OCI-LY3 (cell line): Measurements from ENCODE around the gene DDX42.

Experiments
- H2AFZ ChIP-seq: fragments of 200-600, 300-600 bp; shearing (Covaris generic); 2 replicates; pipeline ENCODE4 v1.6.0; 2014; ENCODE audit warnings: antibody characterized with exemption, low read depth, low read length
- H3K27ac ChIP-seq: fragments of 200-600, 300-600 bp; sonication (generic); 2 replicates; pipeline ENCODE4 v1.5.1; 2014; ENCODE audit warnings: mild to moderate bottlenecking, low read length, moderate library complexity, mixed read lengths
- H3K27me3 ChIP-seq: fragments of 200-600, 300-600 bp; sonication (generic); 2 replicates; pipeline ENCODE4 v1.6.1; 2014; ENCODE audit warnings: low read depth, low read length, mixed read lengths
- H3K36me3 ChIP-seq: fragments of 200-600, 300-600 bp; sonication (generic); replicated peaks from 2 replicates; pipeline ENCODE3; 2014; ENCODE audit warnings: low read depth, low read length, mixed read lengths
- H3K4me1 ChIP-seq: fragments of 300-600, 200-600 bp; sonication (generic); 2 replicates; pipeline ENCODE4 v1.6.1; 2014; ENCODE audit warnings: low read length, mixed read lengths
- H3K4me2 ChIP-seq: fragments of 200-600, 300-600 bp; sonication (generic); 2 replicates; pipeline ENCODE4 v1.6.1; 2014; ENCODE audit warnings: low read length, mixed read lengths
- H3K4me3 ChIP-seq: fragments of 300-600, 200-600 bp; sonication (generic); 2 replicates; pipeline ENCODE4 v1.5.1; 2014; ENCODE audit warnings: antibody characterized with exemption, mild to moderate bottlenecking, low read length, moderate library complexity
- H3K79me2 ChIP-seq: fragments of 300-600, 200-600 bp; shearing (Covaris generic); 2 replicates; pipeline ENCODE4 v1.6.1; 2014; ENCODE audit warnings: mild to moderate bottlenecking, low read length, mixed read lengths
- H3K9ac ChIP-seq: fragments of 300-600, 200-600 bp; shearing (Covaris generic); 2 replicates; pipeline ENCODE4 v1.6.0; 2014; ENCODE audit warnings: mild to moderate bottlenecking, low read length, moderate library complexity
- H3K9me3 ChIP-seq: fragments of 200-600, 300-600 bp; shearing (Covaris generic); 2 replicates; pipeline ENCODE4 v1.6.1; 2014; ENCODE audit warnings: low read length, mixed read lengths; ENCODE audit not compliant: insufficient read depth
- H4K20me1 ChIP-seq: fragments of 200-600, 300-600 bp; sonication (generic); 2 replicates; pipeline ENCODE4 v1.6.1; 2016; ENCODE audit warnings: low read length, mixed read lengths; ENCODE audit not compliant: insufficient read depth
- CTCF ChIP-seq: fragments of 200-600, 300-600 bp; sonication (generic); IDR thresholded peaks from 2 replicates; pipeline ENCODE4 v1.5.1; 2014; ENCODE audit warnings: antibody characterized with exemption, low read length, low read depth
- EZH2phosphoT487 ChIP-seq: fragments of 200-600 bp; shearing (Covaris generic); IDR thresholded peaks from 2 replicates; pipeline ENCODE4 v1.6.1; 2018; ENCODE audit warnings: antibody characterized with exemption, mixed run types, low read depth

The DDX42 gene

GRCh38 chr17:63764716-63765115 lies 9.3 kb upstream of the DDX42 start:
- Histone ChIP-seq H3K36me3 (peaks cover 54% of the 10 kb centered on the region), H3K4me3 (no peak overlapping the region), H4K20me1 (peaks cover 10% of the 10 kb centered on the region; the same call in 1 of the 2 replicates), H3K9me3 (no peaks in the 10 kb centered on the region), H2AFZ (no peak overlapping the region), H3K4me2 (no peak overlapping the region), H3K79me2 (peaks cover 56% of the 10 kb centered on the region), H3K9ac (no peak overlapping the region), H3K4me1 (no peaks in the 10 kb centered on the region), H3K27ac (no peak overlapping the region), H3K27me3 (no peaks in the 10 kb centered on the region)
- TF ChIP-seq EZH2phosphoT487 (no peak), CTCF (no peak)

GRCh38 chr17:63766754-63767153 lies 7.2 kb upstream of the DDX42 start:
- Histone ChIP-seq H3K36me3 (peaks cover 53% of the 10 kb centered on the region), H3K9me3 (no peaks in the 10 kb centered on the region), H2AFZ (no peak overlapping the region), H3K27me3 (no peaks in the 10 kb centered on the region), H3K4me1 (peaks cover 10% of the 10 kb centered on the region), H4K20me1 (peaks cover 10% of the 10 kb centered on the region; the same call in 1 of the 2 replicates), H3K4me3 (no peak overlapping the region), H3K79me2 (peaks cover 76% of the 10 kb centered on the region), H3K9ac (no peak overlapping the region), H3K4me2 (no peak overlapping the region), H3K27ac (no peak overlapping the region)
- no peak for TF ChIP-seq EZH2phosphoT487

GRCh38 chr17:63768433-63768832 lies 5.5 kb upstream of the DDX42 start:
- TF ChIP-seq EZH2phosphoT487: no peak
- no peak for TF ChIP-seq CTCF
- Histone ChIP-seq H3K9me3 (no peaks in the 10 kb centered on the region), H4K20me1 (peaks cover 10% of the 10 kb centered on the region; the same call in 1 of the 2 replicates), H3K4me3 (no peak overlapping the region), H3K79me2 (peaks cover 92% of the 10 kb centered on the region), H3K4me1 (peaks cover 10% of the 10 kb centered on the region), H3K4me2 (no peak overlapping the region), H3K27me3 (no peaks in the 10 kb centered on the region), H2AFZ (no peak overlapping the region), H3K36me3 (peaks cover 45% of the 10 kb centered on the region), H3K27ac (no peak overlapping the region), H3K9ac (no peak overlapping the region)

GRCh38 chr17:63772801-63773271 lies 1.1 kb upstream of the DDX42 start:
- peaks cover 93% of the 10 kb centered on the region for H3K79me2 ChIP-seq
- peak overlapping the region; percentile 91 for H3K9ac ChIP-seq
- peaks cover 26% of the 10 kb centered on the region for H3K4me1 ChIP-seq
- TF ChIP-seq EZH2phosphoT487: no peak
- no peak for TF ChIP-seq CTCF
- peak overlapping the region; percentile 88 for H3K4me3 ChIP-seq
- H3K27ac ChIP-seq: peak overlapping the region; percentile 97
- no peak overlapping the region for H2AFZ ChIP-seq
- H3K36me3 ChIP-seq: peaks cover 33% of the 10 kb centered on the region
- H3K27me3 ChIP-seq: no peaks in the 10 kb centered on the region
- peaks cover 36% of the 10 kb centered on the region for H4K20me1 ChIP-seq
- no peaks in the 10 kb centered on the region for H3K9me3 ChIP-seq
- peak overlapping the region; percentile 64 for H3K4me2 ChIP-seq
